ENCODE results near the gene SLC22A1. TPM values are rescaled to one million over a fixed set of nuclear protein-coding genes. Genes with fewer than 3 reads are reported as not detected.

SLC22A1 gene
- total and polyA plus RNA-seq, 2 of the 13 experiments (the other 11 are each of a cell fraction or from before 2014, with no cell fraction given), result 0.80 to 0.87 TPM

DNA sequence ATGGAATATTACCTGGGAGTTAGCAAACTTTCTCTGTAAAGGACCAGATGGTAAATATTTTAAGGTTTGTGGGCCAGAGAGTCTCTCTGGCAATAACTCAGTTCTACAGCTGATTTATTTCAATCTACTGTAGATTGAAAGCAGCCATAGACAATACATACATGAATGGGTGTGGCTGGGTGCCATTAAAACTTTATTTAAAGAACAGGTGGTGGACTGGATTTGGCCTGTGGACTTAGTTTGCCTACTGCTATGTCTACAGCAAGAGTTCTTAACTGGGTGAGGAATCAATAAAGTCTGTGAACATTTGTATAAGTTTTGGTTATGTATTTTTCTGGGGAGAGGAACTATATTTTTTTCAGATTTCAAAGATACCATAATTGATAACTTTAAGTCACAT lies 81.9 kb downstream of the SLC22A1 start:
- H3K79me2 ChIP-seq (ENCODE audit: insufficient read depth, low read length), result no peaks in the 10 kb centered on the region
- no peak overlapping the region for H2AFZ ChIP-seq (ENCODE audit: low read length)
- ATAC-seq, result no peak
- BruUV-seq (replicated peaks), result no TSS peak
- TF ChIP-seq ARHGAP35 (CRISPR knock-in tag; IDR thresholded peaks at IDR 0.05; ENCODE audit: borderline replicate concordance), result no peak
- TF ChIP-seq ZNF546 (CRISPR knock-in tag; conservative IDR thresholded peaks at IDR 0.05), result no peak
- no peak for TF ChIP-seq ZNF550 (CRISPR knock-in tag; IDR thresholded peaks at IDR 0.05; ENCODE audit: borderline replicate concordance)
- no peak for TF ChIP-seq MEIS1 (CRISPR knock-in tag; IDR thresholded peaks at IDR 0.05; ENCODE audit: borderline replicate concordance)
- no peak for TF ChIP-seq ZNF224 (CRISPR knock-in tag; IDR thresholded peaks at IDR 0.05)
- no peak for TF ChIP-seq ZNF501 (CRISPR knock-in tag; IDR thresholded peaks at IDR 0.05)
- TF ChIP-seq PAXIP1 (CRISPR knock-in tag; conservative IDR thresholded peaks at IDR 0.05), result no peak
- TF ChIP-seq, protein P1, sequence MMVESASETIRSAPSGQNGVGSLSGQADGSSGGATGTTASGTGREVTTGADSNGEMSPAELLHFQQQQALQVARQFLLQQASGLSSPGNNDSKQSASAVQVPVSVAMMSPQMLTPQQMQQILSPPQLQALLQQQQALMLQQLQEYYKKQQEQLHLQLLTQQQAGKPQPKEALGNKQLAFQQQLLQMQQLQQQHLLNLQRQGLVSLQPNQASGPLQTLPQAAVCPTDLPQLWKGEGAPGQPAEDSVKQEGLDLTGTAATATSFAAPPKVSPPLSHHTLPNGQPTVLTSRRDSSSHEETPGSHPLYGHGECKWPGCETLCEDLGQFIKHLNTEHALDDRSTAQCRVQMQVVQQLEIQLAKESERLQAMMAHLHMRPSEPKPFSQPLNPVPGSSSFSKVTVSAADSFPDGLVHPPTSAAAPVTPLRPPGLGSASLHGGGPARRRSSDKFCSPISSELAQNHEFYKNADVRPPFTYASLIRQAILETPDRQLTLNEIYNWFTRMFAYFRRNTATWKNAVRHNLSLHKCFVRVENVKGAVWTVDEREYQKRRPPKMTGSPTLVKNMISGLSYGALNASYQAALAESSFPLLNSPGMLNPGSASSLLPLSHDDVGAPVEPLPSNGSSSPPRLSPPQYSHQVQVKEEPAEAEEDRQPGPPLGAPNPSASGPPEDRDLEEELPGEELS (CRISPR knock-in tag; IDR thresholded peaks at IDR 0.05), result no peak
- no peak for TF ChIP-seq RAD51 (IDR thresholded peaks at IDR 0.05; ENCODE audit: borderline replicate concordance)
- H3K27ac ChIP-seq (ENCODE audit: extremely low read length, insufficient read depth, low read length), result no peak overlapping the region
- H3K9ac ChIP-seq (ENCODE audit: insufficient read depth, low read depth, low read length), result no peak overlapping the region
- no peaks in the 10 kb centered on the region for H3K36me3 ChIP-seq (replicated peaks in 1 of 2; ENCODE audit: control insufficient read depth in 1 of 2, insufficient read depth in 2 of 2, low read length in 2 of 2)
- H4K20me1 ChIP-seq (ENCODE audit: insufficient read depth, low read length), result no peaks in the 10 kb centered on the region
- ChIA-PET POLR2A (no interaction called here), CTCF (ENCODE audit: low intra/inter-chr PET ratio, low total read pairs) (no interaction called here)
- no peak overlapping the region for H3K4me2 ChIP-seq (ENCODE audit: low read depth, low read length)
- DNase-seq (ENCODE audit: low spot score), result no peak
- peaks cover 7% of the 10 kb centered on the region for H3K4me1 ChIP-seq (ENCODE audit: insufficient read depth, low read length)
- FAIRE-seq, result no peak
- H3K4me3 ChIP-seq (replicated peaks in 1 of 3; ENCODE audit: insufficient read depth in 1 of 3, low read depth in 2 of 3, low read length in 3 of 3), result no peak overlapping the region
- intact Hi-C loops (cut with micrococcal nuclease; ENCODE audit: unreplicated experiment) (no loop called here), in situ Hi-C loops (cut with HindIII; ENCODE audit: extremely low pct_ligation_motif_present, low pct_unique_long_range_greater_than_20kb) (no loop called here)
- H3K27me3 ChIP-seq (ENCODE audit: control insufficient read depth in 1 of 2, insufficient read depth in 2 of 2, low read length in 2 of 2), result peaks cover 0 to 4% of the 10 kb centered on the region in 2 experiments; a peak in 1 of 5 replicates
- H3K9me3 ChIP-seq (ENCODE audit: low read length), result peaks cover 11% of the 10 kb centered on the region; the same call in 1 of the 2 replicates

Data from HepG2 (cell line).